ENCODE measurements around the gene SPTLC1. TPM values are rescaled to one million over a fixed set of nuclear protein-coding genes. Genes with fewer than 3 reads are reported as not detected.
A peak's percentile ranks its signal among the peaks of the same experiment; 100 is the strongest.
"Not testable (repeated sequence)": the region's sequence is repeated elsewhere in the genome, so short reads cannot be mapped to it uniquely, and the experiment has no call there.

Gene SPTLC1
- total RNA-seq, 2 donors from 2014 or later, result 45.6 to 66.9 TPM

- no peaks in the 10 kb centered on the region for H3K4me1 Mint-ChIP-seq
- peaks cover 94% of the 10 kb centered on the region for H3K36me3 Mint-ChIP-seq (ENCODE audit: low read depth)
- ATAC-seq (replicated peaks), result no peak
These were observed 73.0 kb downstream of the SPTLC1 start for GRCh38 chr9:92042260-92042659.

GRCh38 chr9:92036756-92037155 is 78.5 kb downstream of the SPTLC1 start:
- H3K4me3 Mint-ChIP-seq, result no peak overlapping the region
- ATAC-seq (replicated peaks), result no peak
- no peak overlapping the region for H3K27ac Mint-ChIP-seq
- no peaks in the 10 kb centered on the region for H3K4me1 Mint-ChIP-seq
- no peaks in the 10 kb centered on the region for H3K9me3 Mint-ChIP-seq
- H3K27me3 Mint-ChIP-seq, result no peaks in the 10 kb centered on the region
- peaks cover 91% of the 10 kb centered on the region for H3K36me3 Mint-ChIP-seq (ENCODE audit: low read depth)

More at GRCh38 chr9:92042260-92042659, 73.0 kb downstream of the SPTLC1 start:
- Mint-ChIP-seq H3K9me3 (peaks cover 26% of the 10 kb centered on the region), H3K4me3 (no peak overlapping the region), H3K27me3 (no peaks in the 10 kb centered on the region), H3K27ac (no peak overlapping the region)

- Mint-ChIP-seq H3K9me3 (no peaks in the 10 kb centered on the region), H3K4me1 (no peaks in the 10 kb centered on the region), H3K4me3 (no peak overlapping the region), H3K27ac (no peak overlapping the region), H3K36me3 (ENCODE audit: low read depth) (peaks cover 89% of the 10 kb centered on the region), H3K27me3 (no peaks in the 10 kb centered on the region)
- ATAC-seq (replicated peaks), result no peak
These were observed 78.8 kb downstream of the SPTLC1 start for GRCh38 chr9:92036411-92036746.

- ATAC-seq (replicated peaks), result no peak
- Mint-ChIP-seq H3K27me3 (no peaks in the 10 kb centered on the region), H3K27ac (no peak overlapping the region), H3K4me3 (no peak overlapping the region), H3K36me3 (ENCODE audit: low read depth) (peaks cover 91% of the 10 kb centered on the region), H3K9me3 (no peaks in the 10 kb centered on the region), H3K4me1 (no peaks in the 10 kb centered on the region)
These were observed 79.4 kb downstream of the SPTLC1 start for GRCh38 chr9:92035687-92036410.

GRCh38 chr9:92035146-92035545 is 80.1 kb downstream of the SPTLC1 start:
- Mint-ChIP-seq H3K4me1 (no peaks in the 10 kb centered on the region), H3K9me3 (no peaks in the 10 kb centered on the region), H3K27ac (no peak overlapping the region), H3K27me3 (no peaks in the 10 kb centered on the region), H3K36me3 (ENCODE audit: low read depth) (peaks cover 91% of the 10 kb centered on the region), H3K4me3 (no peak overlapping the region)
- no peak for ATAC-seq (replicated peaks)

- Mint-ChIP-seq H3K27me3 (no peaks in the 10 kb centered on the region), H3K4me1 (no peaks in the 10 kb centered on the region), H3K4me3 (no peak overlapping the region), H3K9me3 (no peaks in the 10 kb centered on the region), H3K36me3 (ENCODE audit: low read depth) (peaks cover 87% of the 10 kb centered on the region), H3K27ac (peak overlapping the region; percentile 9)
- no peak for ATAC-seq (replicated peaks)
These were observed 81.2 kb downstream of the SPTLC1 start for GRCh38 chr9:92033991-92034390.

GRCh38 chr9:92033307-92033706 is 81.9 kb downstream of the SPTLC1 start:
- ATAC-seq (replicated peaks), result no peak
- H3K9me3 Mint-ChIP-seq, result no peaks in the 10 kb centered on the region
- H3K4me1 Mint-ChIP-seq, result no peaks in the 10 kb centered on the region
- H3K27ac Mint-ChIP-seq, result no peak overlapping the region
- no peaks in the 10 kb centered on the region for H3K27me3 Mint-ChIP-seq
- no peak overlapping the region for H3K4me3 Mint-ChIP-seq
- peaks cover 80% of the 10 kb centered on the region for H3K36me3 Mint-ChIP-seq (ENCODE audit: low read depth)

- Mint-ChIP-seq H3K9me3 (no peaks in the 10 kb centered on the region), H3K36me3 (ENCODE audit: low read depth) (peaks cover 76% of the 10 kb centered on the region), H3K27me3 (no peaks in the 10 kb centered on the region), H3K4me1 (no peaks in the 10 kb centered on the region), H3K27ac (no peak overlapping the region), H3K4me3 (no peak overlapping the region)
- ATAC-seq (replicated peaks), result no peak
These were observed 82.3 kb downstream of the SPTLC1 start for GRCh38 chr9:92032891-92033290.

- H3K9me3 Mint-ChIP-seq, result no peaks in the 10 kb centered on the region
- H3K4me3 Mint-ChIP-seq, result no peak overlapping the region
These were observed 84.8 kb downstream of the SPTLC1 start for GRCh38 chr9:92030367-92030766.

GRCh38 chr9:92029553-92029952 is 85.7 kb downstream of the SPTLC1 start:
- no peak for ATAC-seq (replicated peaks)
- Mint-ChIP-seq H3K27me3 (no peaks in the 10 kb centered on the region), H3K4me3 (no peak overlapping the region), H3K36me3 (ENCODE audit: low read depth) (peaks cover 42% of the 10 kb centered on the region), H3K9me3 (no peaks in the 10 kb centered on the region), H3K4me1 (no peaks in the 10 kb centered on the region), H3K27ac (no peak overlapping the region)

More at GRCh38 chr9:92030367-92030766, 84.8 kb downstream of the SPTLC1 start:
- Mint-ChIP-seq H3K27me3 (no peaks in the 10 kb centered on the region), H3K4me1 (no peaks in the 10 kb centered on the region), H3K36me3 (ENCODE audit: low read depth) (peaks cover 50% of the 10 kb centered on the region), H3K27ac (no peak overlapping the region)
- ATAC-seq (replicated peaks), result no peak

GRCh38 chr9:92026206-92027002 is 88.8 kb downstream of the SPTLC1 start:
- ATAC-seq (replicated peaks), result no peak
- H3K4me3 Mint-ChIP-seq, result no peak overlapping the region
- no peaks in the 10 kb centered on the region for H3K4me1 Mint-ChIP-seq
- H3K9me3 Mint-ChIP-seq, result peaks cover under 1% of the 10 kb centered on the region
- peaks cover 16% of the 10 kb centered on the region for H3K36me3 Mint-ChIP-seq (ENCODE audit: low read depth)
- no peaks in the 10 kb centered on the region for H3K27me3 Mint-ChIP-seq
- no peak overlapping the region for H3K27ac Mint-ChIP-seq

GRCh38 chr9:92021785-92022541 is 93.2 kb downstream of the SPTLC1 start:
- H3K36me3 Mint-ChIP-seq (ENCODE audit: low read depth); H3K9me3 Mint-ChIP-seq; H3K4me1 Mint-ChIP-seq; H3K27me3 Mint-ChIP-seq; H3K4me3 Mint-ChIP-seq; H3K27ac Mint-ChIP-seq: not testable (repeated sequence)
- peak; percentile 80 for ATAC-seq (replicated peaks)

GRCh38 chr9:92019658-92020057 is 95.6 kb downstream of the SPTLC1 start:
- no peak for ATAC-seq (replicated peaks)

GRCh38 chr9:92010705-92011536 is 104.3 kb downstream of the SPTLC1 start:
- H3K9me3 Mint-ChIP-seq, result peaks cover 5% of the 10 kb centered on the region
- no peaks in the 10 kb centered on the region for H3K4me1 Mint-ChIP-seq
- ATAC-seq (replicated peaks), result no peak
- H3K36me3 Mint-ChIP-seq (ENCODE audit: low read depth), result no peaks in the 10 kb centered on the region
- peaks cover 11% of the 10 kb centered on the region for H3K27me3 Mint-ChIP-seq
- H3K27ac Mint-ChIP-seq, result no peak overlapping the region
- H3K4me3 Mint-ChIP-seq, result no peak overlapping the region

More at GRCh38 chr9:92019658-92020057, 95.6 kb downstream of the SPTLC1 start:
- peaks cover 4% of the 10 kb centered on the region for H3K27me3 Mint-ChIP-seq
- peaks cover 7% of the 10 kb centered on the region for H3K9me3 Mint-ChIP-seq
- no peaks in the 10 kb centered on the region for H3K36me3 Mint-ChIP-seq (ENCODE audit: low read depth)
- no peak overlapping the region for H3K27ac Mint-ChIP-seq
- H3K4me1 Mint-ChIP-seq, result no peaks in the 10 kb centered on the region
- no peak overlapping the region for H3K4me3 Mint-ChIP-seq

Data from activated T-helper 17 cell treated with anti-CD3 and anti-CD28 coated beads, Interleukin-2, amount 50 U/mL, for 72 hours (primary cell).